Measurements from ENCODE around the gene SLC25A41. TPM values are rescaled to one million over a fixed set of nuclear protein-coding genes. Genes with fewer than 3 reads are reported as not detected.

Gene SLC25A41
- total and polyA plus RNA-seq, 9 of the 15 experiments (the other 6 are each of a cell fraction or from before 2014, with no cell fraction given): 0.08 to 4.2 (median 1.6) TPM

DNA sequence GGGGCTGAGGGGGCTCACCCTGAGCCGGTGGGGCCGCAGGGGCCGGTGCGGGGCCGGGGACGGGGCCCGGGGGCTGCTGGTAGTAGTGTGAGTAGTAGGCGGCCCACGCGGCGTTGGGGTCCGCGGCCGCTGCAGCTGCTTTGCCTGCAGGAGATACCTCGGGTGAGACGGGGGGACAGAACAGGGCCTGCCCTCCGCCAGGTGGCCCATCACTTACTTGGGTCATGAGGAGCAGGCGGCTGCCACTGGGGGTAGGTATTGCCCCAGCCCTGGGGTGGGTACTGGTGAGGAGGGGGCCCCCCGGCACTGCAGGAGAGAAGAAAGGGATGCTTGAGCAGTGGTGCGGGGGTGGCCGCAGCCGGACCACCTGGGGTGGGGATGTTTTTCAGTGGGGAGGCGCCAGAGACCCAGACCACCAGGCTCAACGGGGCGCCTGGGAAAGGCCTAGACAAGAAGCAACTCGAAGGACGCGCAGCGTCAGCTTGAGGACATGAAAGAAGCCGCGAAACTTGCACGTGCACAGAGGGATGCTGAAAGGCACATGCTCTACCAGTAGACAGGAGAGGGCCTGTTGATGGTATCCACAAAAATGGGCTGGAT is 17.9 kb downstream of the SLC25A41 start:
- Histone ChIP-seq H3K27me3 (ENCODE audit: control insufficient read depth in 2 of 2, insufficient read depth in 2 of 2, low read length in 2 of 2) (no peaks in the 10 kb centered on the region), H2AFZ (ENCODE audit: low read depth, low read length) (no peak overlapping the region), H3K9me1 (ENCODE audit: control insufficient read depth, insufficient read depth, low read length) (no peaks in the 10 kb centered on the region), H3K9ac (ENCODE audit: insufficient read depth in 1 of 2, low read depth in 2 of 2, low read length in 2 of 2) (no peak overlapping the region), H3K36me3 (ENCODE audit: control insufficient read depth, insufficient read depth, low read length) (peaks cover 73% of the 10 kb centered on the region; the same call in 2 of the 3 replicates), H3K79me2 (ENCODE audit: control insufficient read depth, insufficient read depth, low read length) (peaks cover 20% of the 10 kb centered on the region), H3K9me3 (replicated peaks; ENCODE audit: control insufficient read depth, insufficient read depth, low read depth, low read length) (no peaks in the 10 kb centered on the region), H3K4me2 (ENCODE audit: insufficient read depth, low read length) (no peak overlapping the region), H3K27ac (ENCODE audit: extremely low read depth, low read depth, low read length) (no peak overlapping the region), H3K4me1 (replicated peaks in 1 of 2; ENCODE audit: control insufficient read depth in 2 of 2, insufficient read depth in 2 of 2, low read length in 2 of 2) (peaks cover 0 to 57% of the 10 kb centered on the region in 2 experiments; a peak in 2 of 5 replicates), H3K4me3 (no peak overlapping the region), H4K20me1 (replicated peaks; ENCODE audit: control insufficient read depth, insufficient read depth, low read length) (peaks cover 23% of the 10 kb centered on the region; the same call in 1 of the 2 replicates)
- 93% methylated on average over 8 of the region's 32 CpGs for WGBS (ENCODE audit: insufficient coverage, low coverage, missing lambda C conversion rate)
- in situ Hi-C loops (cut with MboI): no loop called here
- CTCF ChIA-PET (ENCODE audit: low intra/inter-chr PET ratio): no interaction called here
- ATAC-seq (no peak), DNase-seq (ENCODE audit: extremely low read depth in 1 of 4, low spot score in 3 of 4) (peak in 1 of 4 experiments; percentile 22), FAIRE-seq (no peak)
- POLR2A ChIA-PET: interaction anchor here (0.6 kb wide), 2 partner anchors 158 to 575 kb away, joined by 3 to 4 read pairs; no protein-coding TSS in a partner anchor
- intact Hi-C loops (cut with micrococcal nuclease): no loop called here
- BruUV-seq (replicated peaks): no TSS peak
- TF ChIP-seq PHB2 (IDR thresholded peaks at IDR 0.05; ENCODE audit: low read depth): no peak
- no peak for TF ChIP-seq CBFB (CRISPR knock-in tag; IDR thresholded peaks at IDR 0.05)
- TF ChIP-seq ARID1B (IDR thresholded peaks at IDR 0.05): no peak
- TF ChIP-seq FOXJ2 (tag; IDR thresholded peaks at IDR 0.05): no peak
- TF ChIP-seq, protein P1, sequence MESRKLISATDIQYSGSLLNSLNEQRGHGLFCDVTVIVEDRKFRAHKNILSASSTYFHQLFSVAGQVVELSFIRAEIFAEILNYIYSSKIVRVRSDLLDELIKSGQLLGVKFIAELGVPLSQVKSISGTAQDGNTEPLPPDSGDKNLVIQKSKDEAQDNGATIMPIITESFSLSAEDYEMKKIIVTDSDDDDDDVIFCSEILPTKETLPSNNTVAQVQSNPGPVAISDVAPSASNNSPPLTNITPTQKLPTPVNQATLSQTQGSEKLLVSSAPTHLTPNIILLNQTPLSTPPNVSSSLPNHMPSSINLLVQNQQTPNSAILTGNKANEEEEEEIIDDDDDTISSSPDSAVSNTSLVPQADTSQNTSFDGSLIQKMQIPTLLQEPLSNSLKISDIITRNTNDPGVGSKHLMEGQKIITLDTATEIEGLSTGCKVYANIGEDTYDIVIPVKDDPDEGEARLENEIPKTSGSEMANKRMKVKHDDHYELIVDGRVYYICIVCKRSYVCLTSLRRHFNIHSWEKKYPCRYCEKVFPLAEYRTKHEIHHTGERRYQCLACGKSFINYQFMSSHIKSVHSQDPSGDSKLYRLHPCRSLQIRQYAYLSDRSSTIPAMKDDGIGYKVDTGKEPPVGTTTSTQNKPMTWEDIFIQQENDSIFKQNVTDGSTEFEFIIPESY (CRISPR knock-in tag; IDR thresholded peaks at IDR 0.05): 0 out of 2 replicates have a peak, but pooled peaks have one; percentile 40
- no peak for TF ChIP-seq ZNF282 (CRISPR knock-in tag; IDR thresholded peaks at IDR 0.05)
- no peak for TF ChIP-seq DDX20 (tag; IDR thresholded peaks at IDR 0.05; ENCODE audit: low read depth)
- TF ChIP-seq COPS2 (conservative IDR thresholded peaks at IDR 0.05): no peak
- TF ChIP-seq RUNX1 (IDR thresholded peaks at IDR 0.05; ENCODE audit: low read depth): no peak
- no peak for TF ChIP-seq MTA3 (IDR thresholded peaks at IDR 0.05; ENCODE audit: borderline replicate concordance)
- peak; percentile 17 for TF ChIP-seq RBM22 (IDR thresholded peaks at IDR 0.05; ENCODE audit: low read depth, low read length, poor library complexity, severe bottlenecking)
- no peak for TF ChIP-seq CBX1 (IDR thresholded peaks at IDR 0.05; ENCODE audit: low read depth)
- TF ChIP-seq TRIM28 (IDR thresholded peaks at IDR 0.05): no peak
- TF ChIP-seq ZFPM2 (CRISPR knock-in tag; IDR thresholded peaks at IDR 0.05): no peak
- peak; percentile 15; the same call in 1 of the 2 replicates for TF ChIP-seq RBFOX2 (IDR thresholded peaks at IDR 0.05; ENCODE audit: low read depth, low read length)
- TF ChIP-seq ZBED1 (IDR thresholded peaks at IDR 0.05): no peak
- TF ChIP-seq, protein P2, sequence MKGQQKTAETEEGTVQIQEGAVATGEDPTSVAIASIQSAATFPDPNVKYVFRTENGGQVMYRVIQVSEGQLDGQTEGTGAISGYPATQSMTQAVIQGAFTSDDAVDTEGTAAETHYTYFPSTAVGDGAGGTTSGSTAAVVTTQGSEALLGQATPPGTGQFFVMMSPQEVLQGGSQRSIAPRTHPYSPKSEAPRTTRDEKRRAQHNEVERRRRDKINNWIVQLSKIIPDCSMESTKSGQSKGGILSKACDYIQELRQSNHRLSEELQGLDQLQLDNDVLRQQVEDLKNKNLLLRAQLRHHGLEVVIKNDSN (CRISPR knock-in tag; IDR thresholded peaks at IDR 0.05): no peak
- no peak for TF ChIP-seq ZNF347 (CRISPR knock-in tag; IDR thresholded peaks at IDR 0.05; ENCODE audit: low read depth)
- TF ChIP-seq CSDE1 (IDR thresholded peaks at IDR 0.05): no peak
- no peak for TF ChIP-seq ZC3H8 (IDR thresholded peaks at IDR 0.05)
- no peak for TF ChIP-seq RBM14 (IDR thresholded peaks at IDR 0.05; ENCODE audit: borderline replicate concordance, insufficient read depth, low read depth, low read length)
